Stimulated activated CD8-positive, alpha-beta memory T cell treated with anti-CD3 and anti-CD28 coated beads, Interleukin-15, amount 100 ng/mL, for 1 hour (primary cell): ENCODE results near the gene ADPGK.
"Not testable (repeated sequence)": the region's sequence is repeated elsewhere in the genome, so short reads cannot be mapped to it uniquely, and the experiment has no call there.

ENCODE experiments used
- DNase-seq: peaks from one replicate; pipeline ENCODE4 v3.0.0-alpha.2; 2020; ENCODE audit warnings: low read depth

The ADPGK gene

DNA sequence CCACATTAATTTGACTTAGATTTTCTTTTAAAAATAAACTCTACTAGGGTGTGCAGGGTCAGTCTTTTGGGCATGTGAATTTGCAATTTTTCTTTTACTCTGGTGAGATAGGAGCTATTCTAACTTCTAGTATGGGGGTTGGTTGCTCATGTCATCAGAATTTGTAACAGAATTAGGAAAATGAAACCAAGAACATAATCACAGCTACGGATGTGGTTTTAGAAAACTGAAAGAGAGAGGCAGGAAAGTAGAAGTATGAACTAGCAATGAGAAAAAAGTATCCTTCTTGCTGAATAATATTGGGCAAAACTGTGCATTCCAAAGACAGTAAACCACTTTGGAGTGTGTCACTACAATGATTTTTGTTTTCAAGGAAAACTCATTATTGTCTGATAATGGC, 43.3 kb downstream of the ADPGK start:
- DNase-seq, result no peak

DNA sequence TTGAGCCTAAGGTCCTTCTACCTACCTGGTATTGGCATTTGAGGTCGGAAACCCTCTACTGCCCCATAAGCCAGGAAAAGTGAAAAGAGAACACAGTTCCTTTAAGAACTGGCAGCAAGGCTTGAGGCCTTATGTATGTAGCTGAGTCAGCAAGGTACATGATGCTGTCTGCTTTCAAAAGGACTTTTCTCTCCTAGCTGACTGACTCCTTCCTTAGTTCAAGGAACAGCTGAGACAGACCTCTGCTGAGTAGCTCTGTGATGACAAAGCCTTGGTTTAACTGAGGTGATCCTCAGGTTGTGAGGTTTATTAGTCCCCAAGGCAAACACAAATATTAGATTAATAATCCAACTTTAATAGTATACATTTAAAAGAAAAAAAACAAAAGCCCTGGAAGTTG, 45.8 kb downstream of the ADPGK start:
- no peak for DNase-seq

- no peak for DNase-seq
These were observed 46.5 kb downstream of the ADPGK start for GRCh38 chr15:72737061-72737460.

- no peak for DNase-seq
These were observed 48.4 kb downstream of the ADPGK start for GRCh38 chr15:72735111-72735510.

DNA sequence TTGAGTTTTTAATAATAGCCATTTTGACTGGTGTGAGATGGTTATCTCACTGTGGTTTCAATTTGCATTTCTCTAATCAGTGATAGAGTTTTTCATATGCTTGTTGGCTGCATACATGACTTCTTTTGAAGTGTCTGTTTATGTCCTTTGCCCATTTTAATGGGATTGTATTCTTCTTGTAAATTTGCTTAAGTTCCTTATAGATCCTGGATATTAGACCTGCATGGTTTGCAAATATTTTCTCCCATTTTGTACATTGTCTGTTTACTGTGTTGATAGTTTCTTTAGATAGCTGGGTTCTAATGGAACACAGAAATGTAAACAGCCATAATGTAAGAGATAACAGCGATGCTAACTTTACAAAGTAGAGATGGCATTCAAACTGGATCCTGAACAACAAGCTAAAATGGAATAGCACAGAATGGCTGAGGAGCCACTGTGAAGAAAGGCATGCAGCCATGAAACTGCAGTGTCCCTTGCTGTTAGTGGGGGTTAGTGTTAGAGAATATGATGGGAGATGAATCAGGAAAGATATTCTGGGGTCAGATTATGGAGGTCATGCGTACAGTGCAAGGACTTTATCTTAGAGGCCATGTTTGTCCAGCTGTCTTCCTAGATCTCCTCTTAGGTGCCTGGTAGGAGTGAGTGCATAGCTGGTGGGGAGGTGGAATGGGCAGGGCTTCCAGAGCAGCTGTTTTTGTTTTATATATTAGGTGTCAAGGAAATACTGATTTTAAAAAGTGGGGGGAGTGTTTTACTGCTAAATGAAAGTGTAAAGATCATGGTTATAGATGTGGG, 49.4 kb downstream of the ADPGK start:
- DNase-seq, result no peak

GRCh38 chr15:72732516-72732915, 51.0 kb downstream of the ADPGK start:
- no peak for DNase-seq

- DNase-seq, result no peak
These were observed 51.5 kb downstream of the ADPGK start for GRCh38 chr15:72732086-72732485.

DNA sequence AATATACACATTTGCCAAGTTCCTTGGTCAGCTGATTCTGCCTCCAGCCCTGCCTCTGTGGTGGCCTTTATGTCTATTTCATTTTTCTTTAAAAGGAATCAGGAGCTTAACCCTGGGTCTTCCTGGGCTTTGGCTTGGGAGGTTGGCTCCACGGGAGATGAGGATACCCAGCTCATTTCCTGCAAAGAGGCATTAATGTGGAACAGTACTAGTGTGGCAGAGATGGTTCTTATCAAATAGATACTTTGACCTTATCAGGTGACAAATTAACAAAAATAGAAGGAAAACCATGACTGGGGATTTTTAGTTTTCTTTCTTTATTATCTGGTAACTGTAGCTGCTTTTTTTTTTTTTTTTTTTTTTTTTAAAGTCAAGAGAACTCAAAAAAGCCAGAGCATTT, 54.7 kb downstream of the ADPGK start:
- DNase-seq, result no peak

DNA sequence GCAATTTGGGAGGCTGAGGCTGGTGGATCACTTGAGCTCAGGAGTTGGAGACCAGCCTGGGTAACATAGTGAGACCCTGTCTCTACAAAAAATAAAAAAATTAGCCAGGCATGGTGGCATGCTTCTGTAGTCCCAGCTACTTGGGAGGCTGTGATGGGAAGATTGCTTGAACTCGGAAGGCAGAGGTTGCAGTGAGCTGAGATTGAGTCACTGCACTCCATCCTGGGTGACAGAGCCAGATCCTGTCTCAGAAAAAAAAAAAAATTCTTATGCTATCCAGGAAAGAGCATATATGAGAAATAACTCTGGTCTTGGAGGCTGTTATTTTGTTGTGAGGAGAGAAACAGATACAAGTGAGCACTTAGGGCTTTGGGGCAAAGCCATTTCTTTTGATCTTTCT, 55.3 kb downstream of the ADPGK start:
- DNase-seq, result not testable (repeated sequence)

- DNase-seq, result no peak
These were observed 56.4 kb downstream of the ADPGK start for GRCh38 chr15:72727154-72727553.

GRCh38 chr15:72725851-72726250, 57.7 kb downstream of the ADPGK start:
- DNase-seq, result not testable (repeated sequence)

GRCh38 chr15:72725446-72725845, 58.1 kb downstream of the ADPGK start:
- no peak for DNase-seq

GRCh38 chr15:72724028-72724427, 59.5 kb downstream of the ADPGK start:
- no peak for DNase-seq

DNA sequence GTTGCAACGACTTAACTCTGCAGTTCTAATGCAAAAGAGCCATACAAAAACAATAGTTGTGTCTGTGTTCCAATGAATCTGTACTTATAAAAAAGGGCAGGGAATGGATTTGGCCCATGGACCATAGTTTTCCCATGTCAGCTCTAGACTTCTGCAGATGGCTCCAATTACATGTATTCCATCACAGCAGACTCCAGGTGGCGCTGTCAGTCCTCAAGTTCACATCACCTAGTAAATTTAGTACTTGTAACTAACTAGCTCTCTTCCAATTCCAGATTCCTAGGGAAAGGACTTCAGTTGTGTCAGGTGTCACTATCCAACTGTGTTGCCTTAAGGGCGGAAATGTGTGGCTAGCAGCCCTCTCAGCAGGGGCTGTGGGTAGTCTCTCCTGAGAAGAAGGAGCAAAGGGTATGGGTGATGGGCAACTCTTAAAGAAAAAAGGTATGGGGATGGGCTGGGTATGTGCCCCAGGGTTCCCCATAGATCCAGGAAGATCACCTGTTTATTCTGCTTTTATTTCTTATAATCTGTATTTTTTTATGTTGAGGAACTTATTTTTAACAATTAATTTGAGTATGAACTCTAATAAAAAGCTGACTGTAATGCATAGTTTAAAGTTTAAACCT, 61.4 kb downstream of the ADPGK start:
- peak; percentile 46 for DNase-seq

DNA sequence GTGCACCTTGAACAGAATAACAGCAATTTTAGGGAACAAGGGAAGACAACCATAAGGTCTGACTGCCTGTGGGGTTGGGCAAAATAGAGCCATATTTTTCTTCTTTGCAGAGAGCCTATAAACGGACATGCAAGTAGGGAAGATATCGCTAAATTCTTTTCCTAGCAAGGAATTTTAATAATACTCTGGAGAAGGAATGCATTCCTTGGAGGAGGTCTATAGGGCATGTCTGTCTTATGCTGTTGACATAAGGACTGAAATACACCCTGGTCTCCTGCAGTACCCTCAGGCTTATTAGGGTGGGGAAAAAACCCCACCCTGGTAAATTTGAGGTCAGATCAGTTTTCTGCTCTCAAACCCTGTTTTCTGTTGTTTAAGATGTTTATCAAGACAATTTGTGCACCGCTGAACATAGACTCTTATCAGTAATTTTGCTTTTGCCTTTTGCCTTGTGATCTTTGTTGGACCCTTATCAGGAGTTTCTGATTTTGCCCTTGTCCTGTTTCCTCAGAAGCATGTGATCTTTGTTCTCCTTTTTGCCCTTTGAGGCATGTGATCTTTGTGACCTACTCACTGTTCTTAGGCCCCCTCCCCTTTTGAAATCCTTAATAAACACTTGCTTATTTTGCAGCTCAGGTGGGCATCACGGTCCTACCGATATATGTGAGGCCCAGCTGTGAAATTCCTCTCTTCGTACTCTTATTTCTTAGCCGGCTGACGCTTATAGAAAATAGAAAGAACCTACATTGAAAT, 74.8 kb downstream of the ADPGK start:
- not testable (repeated sequence) for DNase-seq

DNA sequence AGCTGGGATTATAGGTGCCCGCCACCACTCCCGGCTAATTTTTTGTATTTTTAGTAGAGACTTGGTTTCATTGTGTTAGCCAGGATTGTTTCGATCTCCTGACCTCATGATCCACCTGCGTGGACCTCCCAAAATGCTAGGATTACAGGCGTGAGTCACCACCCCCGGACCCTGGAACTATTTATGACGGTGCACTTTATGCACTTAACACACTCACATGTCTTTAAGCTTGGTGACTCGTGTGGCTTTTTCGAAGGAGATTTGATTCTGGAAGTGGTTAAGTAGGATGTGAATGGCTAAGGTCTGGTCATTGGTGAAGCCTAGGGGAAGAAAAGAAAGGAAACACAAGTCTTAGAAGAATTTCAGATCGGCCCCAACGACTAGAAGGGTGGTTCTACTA, 77.3 kb downstream of the ADPGK start:
- DNase-seq, result no peak
